GM12878 (cell line): ENCODE measurements around the gene DDX10. TPM values are rescaled to one million over a fixed set of nuclear protein-coding genes. Genes with fewer than 3 reads are reported as not detected.

Source experiments
- ATAC-seq: fragments of 200-7000 bp; cut with Tn5 transposase; 3 replicates; pipeline ENCODE4 v1.9.1; 2020; ENCODE audit warnings: mild to moderate bottlenecking, moderate library complexity
- BruUV-seq: library from RNA; stranded (reverse); fragments of 400-500 nt; replicated peaks from 2 replicates; lab custom pipeline; 2021; lab: Mats Ljungman, UMichigan
- CTCF ChIA-PET: fragments of 300-600 bp; sonication (Branson Sonifier 250); formaldehyde crosslinking; extraction: SDS; loops from one replicate; lab custom pipeline; 2021; ENCODE audit warnings: inconsistent platforms; lab: Yijun Ruan, JAX
- POLR2A ChIA-PET: fragments of 350-600 bp; formaldehyde crosslinking; extraction: SDS; loops from one replicate; lab custom pipeline; 2021; ENCODE audit warnings: inconsistent platforms; lab: Charles Lee
- RAD21 ChIA-PET: fragments of 300-600 bp; sonication (Branson Sonifier 250); formaldehyde crosslinking; loops from one replicate; lab custom pipeline; 2023; ENCODE audit warnings: antibody characterized with exemption; ENCODE audit not compliant: unreplicated experiment; lab: Charles Lee
- SMC1A ChIA-PET: fragments of 300-600 bp; sonication (Branson Sonifier 250); formaldehyde crosslinking; loops from one replicate; lab custom pipeline; 2023; ENCODE audit not compliant: unreplicated experiment, uncharacterized antibody; lab: Charles Lee
- DNase-seq: peaks from one replicate; pipeline ENCODE4 v3.0.0-alpha.2; 2011; ENCODE audit warnings: low read depth, low spot score
- FAIRE-seq: peaks from 3 replicates; lab custom pipeline; 2011; peaks lifted over from hg19 to GRCh38; lab: Jason Lieb, UNC
- H2AFZ ChIP-seq: 2 replicates; pipeline ENCODE4 v1.6.0; 2011; ENCODE audit warnings: low read depth, low read length, control low read depth; ENCODE audit not compliant: control insufficient read depth
- H3K27ac ChIP-seq: 2 replicates; pipeline ENCODE4 v1.5.1; 2011; ENCODE audit warnings: control low read depth; ENCODE audit not compliant: control insufficient read depth, insufficient read depth
- H3K27me3 ChIP-seq, 2 experiments: replicated peaks in 1 of 2; 2 replicates each; pipeline versions ENCODE4 v1.6.0 to v1.6.1; 2011; ENCODE audit warnings: low read length in 1 of 2; ENCODE audit not compliant: control insufficient read depth in 2 of 2, insufficient read depth in 2 of 2
- H3K36me3 ChIP-seq, 2 experiments: 2 replicates each; pipeline ENCODE4 v1.5.1; 2011; ENCODE audit warnings: low read length in 1 of 2; ENCODE audit not compliant: control insufficient read depth in 2 of 2, insufficient read depth in 2 of 2
- H3K4me1 ChIP-seq: 2 replicates; pipeline ENCODE4 v1.6.1; 2011; ENCODE audit warnings: mild to moderate bottlenecking, low read length, moderate library complexity, mixed read lengths; ENCODE audit not compliant: control insufficient read depth, insufficient read depth
- H3K4me2 ChIP-seq: 2 replicates; pipeline ENCODE4 v1.6.0; 2011; ENCODE audit warnings: control low read depth; ENCODE audit not compliant: control insufficient read depth, insufficient read depth
- H3K4me3 ChIP-seq: fragments of 200-600 bp; sonication (generic); 2 replicates; pipeline ENCODE4 v1.5.1; 2016
- H3K79me2 ChIP-seq: 2 replicates; pipeline ENCODE4 v1.6.0; 2011; ENCODE audit warnings: low read length; ENCODE audit not compliant: control insufficient read depth, insufficient read depth
- H3K9ac ChIP-seq: 2 replicates; pipeline ENCODE4 v1.8.0; 2011; ENCODE audit warnings: low read length, control low read depth, mixed read lengths; ENCODE audit not compliant: control insufficient read depth, insufficient read depth
- H3K9me3 ChIP-seq: replicated peaks from 3 replicates; pipeline ENCODE4 v1.5.1; 2011; ENCODE audit warnings: mild to moderate bottlenecking, low read length; ENCODE audit not compliant: control insufficient read depth, insufficient read depth
- H4K20me1 ChIP-seq: 2 replicates; pipeline ENCODE4 v1.6.0; 2011; ENCODE audit not compliant: control insufficient read depth, insufficient read depth
- CBFB ChIP-seq: IDR thresholded peaks from 2 replicates; pipeline ENCODE4 v1.6.1; 2016; ENCODE audit warnings: antibody characterized with exemption, low read depth
- EED ChIP-seq: sonication (generic); IDR thresholded peaks from 2 replicates; pipeline ENCODE4 v1.6.1; 2016; ENCODE audit warnings: antibody characterized with exemption, low read depth
- EGR1 ChIP-seq, 2 experiments: IDR thresholded peaks; 1 replicate in 1 of 2; 2 replicates in 1 of 2; pipeline ENCODE4 v1.6.1; 2011 to 2012; ENCODE audit warnings: low read depth in 2 of 2, low read length in 2 of 2, borderline replicate concordance in 1 of 2, mild to moderate bottlenecking in 1 of 2, moderate library complexity in 1 of 2
- EZH2 ChIP-seq: IDR thresholded peaks from 2 replicates; pipeline ENCODE4 v1.6.1; 2012; ENCODE audit warnings: low read depth, mild to moderate bottlenecking, control low read depth, inconsistent platforms, low read length, borderline replicate concordance; ENCODE audit not compliant: control insufficient read depth
- GABPA ChIP-seq: IDR thresholded peaks from 2 replicates; pipeline ENCODE4 v1.6.1; 2014; ENCODE audit warnings: antibody characterized with exemption, low read depth, mild to moderate bottlenecking, inconsistent platforms
- HCFC1 ChIP-seq: fragments of 150-350 bp; IDR thresholded peaks from 2 replicates; pipeline ENCODE4 v1.6.1; 2014; ENCODE audit warnings: low read length
- HDGF ChIP-seq: fragments of 450-650 bp; IDR thresholded peaks from 2 replicates; pipeline ENCODE4 v1.6.1; 2016; ENCODE audit warnings: antibody characterized with exemption
- IRF3 ChIP-seq: fragments of 450-650 bp; IDR thresholded peaks from 2 replicates; pipeline ENCODE4 v1.6.1; 2014; ENCODE audit warnings: mild to moderate bottlenecking
- MEF2A ChIP-seq: IDR thresholded peaks from 2 replicates; pipeline ENCODE4 v1.6.1; 2011; ENCODE audit warnings: low read depth, mild to moderate bottlenecking, low read length, moderate library complexity; ENCODE audit not compliant: insufficient read depth
- MTA2 ChIP-seq: fragments of 450-650 bp; IDR thresholded peaks from 2 replicates; pipeline ENCODE4 v1.6.1; 2016; ENCODE audit warnings: low read depth, mild to moderate bottlenecking, moderate library complexity
- MXI1 ChIP-seq: fragments of 150-350 bp; IDR thresholded peaks from 2 replicates; pipeline ENCODE4 v1.6.1; 2011; ENCODE audit warnings: low read depth, mild to moderate bottlenecking, inconsistent platforms, low read length, improper control_type of control experiment
- NBN ChIP-seq: fragments of 450-650 bp; IDR thresholded peaks from 2 replicates; pipeline ENCODE4 v1.6.1; 2016
- NRF1 ChIP-seq: conservative IDR thresholded peaks from 2 replicates; pipeline ENCODE4 v1.6.1; 2011; ENCODE audit warnings: mild to moderate bottlenecking, low read depth, low read length, improper control_type of control experiment
- SREBF1 ChIP-seq: IDR thresholded peaks from 2 replicates; pipeline ENCODE4 v1.6.1; 2012; ENCODE audit warnings: mild to moderate bottlenecking, low read length
- SREBF2 ChIP-seq: IDR thresholded peaks from 2 replicates; pipeline ENCODE4 v1.6.1; 2012; ENCODE audit warnings: mild to moderate bottlenecking, low read length
- STAT1 ChIP-seq: fragments of 450-650 bp; conservative IDR thresholded peaks from 2 replicates; pipeline ENCODE4 v1.6.1; 2014; ENCODE audit warnings: antibody characterized with exemption, mild to moderate bottlenecking
- TCF7 ChIP-seq: IDR thresholded peaks from 2 replicates; pipeline ENCODE4 v1.6.1; 2014; ENCODE audit warnings: antibody characterized with exemption, borderline replicate concordance
- ZBED1 ChIP-seq: IDR thresholded peaks from 2 replicates; pipeline ENCODE4 v1.6.1; 2016; ENCODE audit warnings: borderline replicate concordance
- WGBS: methylation state at CpG from one replicate; pipeline ENCODE4 v1.1.6; 2016; ENCODE audit warnings: low lambda C conversion rate; ENCODE audit not compliant: insufficient replicate concordance, insufficient coverage; ENCODE audit errors: missing lambda C conversion rate; 5-methylcytosine and 5-hydroxymethylcytosine counted together
- in situ Hi-C: fragments of 300-500 bp; cut with MboI; formaldehyde crosslinking; loops from 9 replicates; pipeline ENCODE4 v1.14.3; 2018; ENCODE audit warnings: mixed read lengths
- intact Hi-C: fragments of 100-400 bp; cut with micrococcal nuclease; formaldehyde crosslinking; loops from one replicate; pipeline ENCODE4 v1.14.2; 2022; ENCODE audit not compliant: unreplicated experiment
- polyA plus RNA-seq, 11 experiments: library from polyadenylated mRNA; depleted of rRNA in 4 of 11; unstranded in 6 of 11; stranded (reverse) in 5 of 11; fragments of >200 nt; fragmentation: Nextera tagmentation in 4 of 11; fragmentation: Illumina TruSeq in 1 of 11; extraction: Ambion mirVana in 4 of 11; extraction: Trizol in 1 of 11; gene quantifications; 1 replicate in 1 of 11; 2 replicates in 10 of 11; pipeline versions ENCODE4 v1.2.1 to v1.2.3, GENCODE V29; 2011 to 2016; ENCODE audit warnings: inconsistent platforms in 2 of 11, missing spikeins in 2 of 11, low read depth in 1 of 11
- total RNA-seq, 4 experiments: library from RNA; depleted of rRNA in 3 of 4; stranded (reverse); fragments of >200 nt in 3 of 4; fragmentation: Illumina TruSeq in 1 of 4; extraction: Trizol in 1 of 4; gene quantifications; 2 replicates each; pipeline versions ENCODE4 v1.2.1 to v1.2.3, GENCODE V29; 2013 to 2021
- TF ChIP-seq, protein P1 (sequence below): fragments of 450-650 bp; conservative IDR thresholded peaks from 2 replicates; pipeline ENCODE4 v1.6.1; 2017; ENCODE audit warnings: mild to moderate bottlenecking, moderate library complexity
- TF ChIP-seq, protein P2 (sequence below): fragments of 450-650 bp; IDR thresholded peaks from 2 replicates; pipeline ENCODE4 v1.6.1; 2018; ENCODE audit warnings: borderline replicate concordance, mild to moderate bottlenecking; ENCODE audit not compliant: partially characterized antibody

The DDX10 gene
- total and polyA plus RNA-seq, 10 of the 15 experiments (the other 5 are each of a cell fraction or from before 2014, with no cell fraction given) = 20.9 to 51.5 (median 31.9) TPM

DNA sequence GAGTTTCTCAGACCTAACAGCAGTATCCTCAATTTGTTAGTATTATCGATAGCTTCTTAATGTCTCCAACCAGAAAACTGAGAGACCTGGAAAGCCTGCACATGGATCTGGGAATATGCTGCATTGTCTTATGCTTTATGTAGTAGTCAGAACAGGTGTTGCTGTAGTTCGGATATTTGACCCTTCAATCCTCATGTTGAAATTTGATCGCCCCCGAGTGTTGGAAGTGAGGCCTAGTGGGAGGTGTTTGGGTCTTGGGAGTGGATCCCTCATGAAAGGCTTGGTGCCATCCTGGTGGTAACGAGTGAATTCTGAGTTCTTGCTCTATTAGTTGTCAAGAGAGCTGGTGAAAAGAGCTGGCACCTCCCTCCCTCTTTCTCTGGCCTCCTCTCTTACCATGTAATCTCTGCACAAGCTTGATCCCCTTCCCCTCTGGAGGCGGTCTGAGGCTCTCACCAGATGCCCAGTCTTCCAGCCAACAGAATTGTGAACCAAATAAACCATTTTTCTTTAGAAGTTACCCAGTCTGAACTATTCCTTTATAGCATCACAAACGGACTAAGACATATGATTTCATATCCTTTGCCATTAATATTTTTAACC lies 227.1 kb downstream of the DDX10 start:
- no peak for TF ChIP-seq ZBED1
- TF ChIP-seq CBFB = no peak
- no peak for TF ChIP-seq MXI1
- TF ChIP-seq SREBF1 = no peak
- TF ChIP-seq HCFC1 = no peak
- no peak for TF ChIP-seq EGR1 (IDR thresholded peaks at IDR 0.05; ENCODE audit: borderline replicate concordance in 1 of 2, low read depth in 2 of 2, low read length in 2 of 2)
- TF ChIP-seq NRF1 = no peak
- no peak for TF ChIP-seq NBN
- TF ChIP-seq, protein P1, sequence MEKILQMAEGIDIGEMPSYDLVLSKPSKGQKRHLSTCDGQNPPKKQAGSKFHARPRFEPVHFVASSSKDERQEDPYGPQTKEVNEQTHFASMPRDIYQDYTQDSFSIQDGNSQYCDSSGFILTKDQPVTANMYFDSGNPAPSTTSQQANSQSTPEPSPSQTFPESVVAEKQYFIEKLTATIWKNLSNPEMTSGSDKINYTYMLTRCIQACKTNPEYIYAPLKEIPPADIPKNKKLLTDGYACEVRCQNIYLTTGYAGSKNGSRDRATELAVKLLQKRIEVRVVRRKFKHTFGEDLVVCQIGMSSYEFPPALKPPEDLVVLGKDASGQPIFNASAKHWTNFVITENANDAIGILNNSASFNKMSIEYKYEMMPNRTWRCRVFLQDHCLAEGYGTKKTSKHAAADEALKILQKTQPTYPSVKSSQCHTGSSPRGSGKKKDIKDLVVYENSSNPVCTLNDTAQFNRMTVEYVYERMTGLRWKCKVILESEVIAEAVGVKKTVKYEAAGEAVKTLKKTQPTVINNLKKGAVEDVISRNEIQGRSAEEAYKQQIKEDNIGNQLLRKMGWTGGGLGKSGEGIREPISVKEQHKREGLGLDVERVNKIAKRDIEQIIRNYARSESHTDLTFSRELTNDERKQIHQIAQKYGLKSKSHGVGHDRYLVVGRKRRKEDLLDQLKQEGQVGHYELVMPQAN = no peak
- TF ChIP-seq MEF2A = no peak
- no peak for TF ChIP-seq EZH2
- no peak for TF ChIP-seq IRF3
- no peak for TF ChIP-seq GABPA
- no peak for TF ChIP-seq SREBF2
- TF ChIP-seq MTA2 = no peak
- no peak for TF ChIP-seq HDGF
- TF ChIP-seq, protein P2, sequence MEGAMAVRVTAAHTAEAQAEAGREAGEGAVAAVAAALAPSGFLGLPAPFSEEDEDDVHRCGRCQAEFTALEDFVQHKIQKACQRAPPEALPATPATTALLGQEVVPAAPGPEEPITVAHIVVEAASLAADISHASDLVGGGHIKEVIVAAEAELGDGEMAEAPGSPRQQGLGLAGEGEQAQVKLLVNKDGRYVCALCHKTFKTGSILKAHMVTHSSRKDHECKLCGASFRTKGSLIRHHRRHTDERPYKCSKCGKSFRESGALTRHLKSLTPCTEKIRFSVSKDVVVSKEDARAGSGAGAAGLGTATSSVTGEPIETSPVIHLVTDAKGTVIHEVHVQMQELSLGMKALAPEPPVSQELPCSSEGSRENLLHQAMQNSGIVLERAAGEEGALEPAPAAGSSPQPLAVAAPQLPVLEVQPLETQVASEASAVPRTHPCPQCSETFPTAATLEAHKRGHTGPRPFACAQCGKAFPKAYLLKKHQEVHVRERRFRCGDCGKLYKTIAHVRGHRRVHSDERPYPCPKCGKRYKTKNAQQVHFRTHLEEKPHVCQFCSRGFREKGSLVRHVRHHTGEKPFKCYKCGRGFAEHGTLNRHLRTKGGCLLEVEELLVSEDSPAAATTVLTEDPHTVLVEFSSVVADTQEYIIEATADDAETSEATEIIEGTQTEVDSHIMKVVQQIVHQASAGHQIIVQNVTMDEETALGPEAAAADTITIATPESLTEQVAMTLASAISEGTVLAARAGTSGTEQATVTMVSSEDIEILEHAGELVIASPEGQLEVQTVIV = no peak
- no peak for TF ChIP-seq STAT1
- TF ChIP-seq EED = no peak
- no peak for TF ChIP-seq TCF7
- CTCF ChIA-PET = no interaction called here
- intact Hi-C loops = no loop called here
- FAIRE-seq (no peak), ATAC-seq (no peak), DNase-seq (no peak)
- POLR2A ChIA-PET = no interaction called here
- Histone ChIP-seq H2AFZ (no peak overlapping the region), H3K4me3 (no peak overlapping the region), H3K27ac (no peak overlapping the region), H3K27me3 (no peaks in the 10 kb centered on the region), H3K9ac (no peak overlapping the region), H3K79me2 (no peaks in the 10 kb centered on the region), H3K36me3 (no peaks in the 10 kb centered on the region), H3K4me2 (no peak overlapping the region), H4K20me1 (no peaks in the 10 kb centered on the region), H3K9me3 (no peaks in the 10 kb centered on the region; the same call in 2 of the 3 replicates), H3K4me1 (no peaks in the 10 kb centered on the region)
- in situ Hi-C loops = no loop called here
- BruUV-seq = no TSS peak
- WGBS = over 99% methylated on average over 7 of the region's 7 CpGs
- RAD21 ChIA-PET = no interaction called here
- SMC1A ChIA-PET = interaction anchor here (0.9 kb wide), 1 partner anchor 18 kb away, joined by 5 read pairs; no protein-coding TSS in a partner anchor
